Smooth muscle cell (in vitro differentiated cells): Measurements from ENCODE around the gene OGFOD2. TPM values are rescaled to one million over a fixed set of nuclear protein-coding genes. Genes with fewer than 3 reads are reported as not detected.

ENCODE experiments used
- DNase-seq: peaks from one replicate; lab custom pipeline; 2025; ENCODE audit not compliant: unreplicated experiment; lab: John Stamatoyannopoulos, UW
- H2AFZ ChIP-seq: fragments of 200-600 bp; sonication (generic); 2 replicates; pipeline ENCODE4 v1.6.0; 2016; ENCODE audit warnings: antibody characterized with exemption, low read depth, mild to moderate bottlenecking
- H3F3A ChIP-seq: fragments of 200-600 bp; sonication (generic); 2 replicates; pipeline ENCODE4 v1.6.0; 2017; ENCODE audit warnings: antibody characterized with exemption, low read depth
- H3K27ac ChIP-seq: fragments of 200-600 bp; sonication (generic); 2 replicates; pipeline ENCODE4 v1.5.1; 2016; ENCODE audit warnings: low read depth, mild to moderate bottlenecking
- H3K27me3 ChIP-seq: fragments of 200-600 bp; sonication (generic); 2 replicates; pipeline ENCODE4 v1.6.1; 2016; ENCODE audit warnings: low read depth, mild to moderate bottlenecking
- H3K36me3 ChIP-seq: fragments of 200-600 bp; sonication (generic); 2 replicates; pipeline ENCODE4 v1.5.1; 2016; ENCODE audit warnings: low read depth
- H3K4me1 ChIP-seq: fragments of 200-600 bp; sonication (generic); 2 replicates; pipeline ENCODE4 v1.5.1; 2016; ENCODE audit warnings: low read depth
- H3K4me2 ChIP-seq: fragments of 200-600 bp; sonication (generic); 2 replicates; pipeline ENCODE4 v1.6.0; 2016; ENCODE audit warnings: mild to moderate bottlenecking
- H3K4me3 ChIP-seq: fragments of 200-600 bp; sonication (generic); 2 replicates; pipeline ENCODE4 v1.5.1; 2016; ENCODE audit warnings: mild to moderate bottlenecking
- H3K79me2 ChIP-seq: fragments of 200-600 bp; sonication (generic); 2 replicates; pipeline ENCODE4 v1.6.0; 2016; ENCODE audit warnings: low read depth, mild to moderate bottlenecking
- H3K9ac ChIP-seq: fragments of 200-600 bp; sonication (generic); 2 replicates; pipeline ENCODE4 v1.6.0; 2016; ENCODE audit warnings: low read depth
- H3K9me3 ChIP-seq: fragments of 200-600 bp; sonication (generic); replicated peaks from 2 replicates; pipeline ENCODE4 v1.5.1; 2016; ENCODE audit warnings: low read depth
- H4K20me1 ChIP-seq: fragments of 200-600 bp; sonication (generic); 2 replicates; pipeline ENCODE4 v1.6.0; 2016; ENCODE audit warnings: low read depth
- CTCF ChIP-seq: fragments of 200-600 bp; sonication (generic); IDR thresholded peaks from 2 replicates; pipeline ENCODE4 v1.5.1; 2017; ENCODE audit warnings: borderline replicate concordance, mild to moderate bottlenecking, antibody characterized with exemption; ENCODE audit not compliant: insufficient read depth, poor library complexity, severe bottlenecking
- WGBS: methylation state at CpG from one replicate; pipeline ENCODE4 v1.1.7; 2016; ENCODE audit warnings: low lambda C conversion rate; 5-methylcytosine and 5-hydroxymethylcytosine counted together
- polyA plus RNA-seq: library from polyadenylated mRNA; unstranded; fragments of >200 nt; fragmentation: Nextera tagmentation; extraction: Ambion mirVana; gene quantifications from 2 replicates; pipeline ENCODE4 v1.2.1, GENCODE V29; 2016
- total RNA-seq: library from RNA; depleted of rRNA; stranded (reverse); fragments of >200 nt; gene quantifications from 2 replicates; pipeline ENCODE4 v1.2.3, GENCODE V29; 2014

The OGFOD2 gene
- total and polyA plus RNA-seq, 2 experiments from 2014 or later, result 9.7 to 15.8 TPM

- TF ChIP-seq CTCF, result peak; percentile 4
- no peaks in the 10 kb centered on the region for H3K36me3 ChIP-seq
- under 1% methylated on average over 67 of the region's 96 CpGs for WGBS
- peaks cover 20% of the 10 kb centered on the region for H3K4me1 ChIP-seq
- DNase-seq, result peak; percentile 68
- H3K79me2 ChIP-seq, result peaks cover 46% of the 10 kb centered on the region
- H3K9ac ChIP-seq, result peak within 1 kb of the TSS; percentile 83
- H3F3A ChIP-seq, result no peaks in the 10 kb centered on the region
- H2AFZ ChIP-seq, result peak within 1 kb of the TSS; percentile 71
- H3K27me3 ChIP-seq, result no peaks in the 10 kb centered on the region
- H3K9me3 ChIP-seq, result no peaks in the 10 kb centered on the region
- H4K20me1 ChIP-seq, result peaks cover 8% of the 10 kb centered on the region
- H3K27ac ChIP-seq, result peak within 1 kb of the TSS; percentile 37
- peak within 1 kb of the TSS; percentile 100 for H3K4me2 ChIP-seq
- H3K4me3 ChIP-seq, result peak within 1 kb of the TSS; percentile 98
Observed at GRCh38 chr12:122980183-122981035, 5.4 kb downstream of the OGFOD2 start, which contains the start of gene ARL6IP4. Gene ARL6IP4, plus strand, starts transcription at chr12:122980681. Its CDS starts 459 bp downstream, at chr12:122981140.

- Histone ChIP-seq H3K4me1 (peaks cover 15% of the 10 kb centered on the region), H3K36me3 (no peaks in the 10 kb centered on the region), H3F3A (no peaks in the 10 kb centered on the region), H3K9ac (peak overlapping the region; percentile 83), H3K4me2 (peak overlapping the region; percentile 100), H4K20me1 (peaks cover 8% of the 10 kb centered on the region), H3K79me2 (peaks cover 46% of the 10 kb centered on the region), H2AFZ (peak overlapping the region; percentile 71), H3K9me3 (no peaks in the 10 kb centered on the region), H3K27ac (peak overlapping the region; percentile 37), H3K27me3 (no peaks in the 10 kb centered on the region), H3K4me3 (peak overlapping the region; percentile 98)
- 2% methylated on average over 35 of the region's 40 CpGs for WGBS
- DNase-seq, result no peak
- TF ChIP-seq CTCF, result no peak
Observed at GRCh38 chr12:122981036-122981471, 6.0 kb downstream of the OGFOD2 start.

- peaks cover 42% of the 10 kb centered on the region for H3K79me2 ChIP-seq
- no peaks in the 10 kb centered on the region for H3K9me3 ChIP-seq
- H2AFZ ChIP-seq, result no peak overlapping the region
- no peaks in the 10 kb centered on the region for H3F3A ChIP-seq
- no peak for DNase-seq
- peak overlapping the region; percentile 83 for H3K9ac ChIP-seq
- H3K36me3 ChIP-seq, result no peaks in the 10 kb centered on the region
- WGBS, result 84% methylated on average over 25 of the region's 25 CpGs
- peaks cover 8% of the 10 kb centered on the region for H4K20me1 ChIP-seq
- peak overlapping the region; percentile 98 for H3K4me3 ChIP-seq
- TF ChIP-seq CTCF, result no peak
- peak overlapping the region; percentile 37 for H3K27ac ChIP-seq
- peak overlapping the region; percentile 100 for H3K4me2 ChIP-seq
- no peaks in the 10 kb centered on the region for H3K27me3 ChIP-seq
- peaks cover 13% of the 10 kb centered on the region for H3K4me1 ChIP-seq
Observed at GRCh38 chr12:122981587-122982476, 6.8 kb downstream of the OGFOD2 start.
